Upper lobe of right lung (tissue), 1 donor: ENCODE data around the gene IGFL2. TPM values are rescaled to one million over a fixed set of nuclear protein-coding genes. Genes with fewer than 3 reads are reported as not detected.
A peak's percentile ranks its signal among the peaks of the same experiment; 100 is the strongest.

ENCODE experiments used
- ATAC-seq: fragments of 200-7000 bp; cut with Tn5 transposase; one replicate; pipeline ENCODE4 v1.9.1; 2020; ENCODE audit warnings: mild to moderate bottlenecking, moderate library complexity
- DNase-seq: peaks from one replicate; pipeline ENCODE4 v3.0.0-alpha.2; 2020
- H3K27ac ChIP-seq: fragments of 200-600 bp; one replicate; pipeline ENCODE4 v1.8.0; 2022
- H3K27me3 ChIP-seq: fragments of 200-600 bp; one replicate; pipeline ENCODE4 v1.8.0; 2022; ENCODE audit warnings: mild to moderate bottlenecking
- H3K36me3 ChIP-seq: fragments of 200-600 bp; one replicate; pipeline ENCODE4 v1.8.0; 2022
- H3K4me1 ChIP-seq: fragments of 200-600 bp; one replicate; pipeline ENCODE4 v1.8.0; 2022
- H3K4me3 ChIP-seq: fragments of 200-600 bp; one replicate; pipeline ENCODE4 v1.8.0; 2022; ENCODE audit warnings: mild to moderate bottlenecking
- H3K9me3 ChIP-seq: fragments of 200-600 bp; one replicate; pipeline ENCODE4 v1.8.0; 2022
- CTCF ChIP-seq: fragments of 200-600 bp; IDR thresholded peaks from one replicate; pipeline ENCODE4 v1.8.0; 2022; ENCODE audit warnings: antibody characterized with exemption
- intact Hi-C: fragments of 100-400 bp; cut with DNase I; formaldehyde crosslinking; loops from one replicate; pipeline ENCODE4 v1.11.0; 2022
- total RNA-seq: library from RNA; stranded (reverse); fragmentation: NEBNext Ultra II Directional; extraction: Animal tissue kit (Norgen Biotek cat#: 25700); gene quantifications from one replicate; pipeline ENCODE4 v1.2.1, GENCODE V29; 2021
- donor health status: DM: no; HTN: yes; CAD: no; lungs with severe emphysema.

Gene IGFL2
- total RNA-seq, 1 donor from 2014 or later, result not detected

GRCh38 chr19:46124638-46125115 is 23.4 kb upstream of the IGFL2 start, which contains the start of gene IGFL3:
Gene IGFL3, minus strand, starts transcription at chr19:46124688. Its CDS starts 39 bp downstream, at chr19:46124649.
- ATAC-seq (peak; percentile 70), DNase-seq (no peak)
- Histone ChIP-seq H3K9me3 (no peaks in the 10 kb centered on the region), H3K27me3 (peaks cover 18% of the 10 kb centered on the region), H3K27ac (no peak within 1 kb of the TSS), H3K36me3 (no peaks in the 10 kb centered on the region), H3K4me1 (no peaks in the 10 kb centered on the region), H3K4me3 (no peak within 1 kb of the TSS)
- intact Hi-C loops, result no loop called here
- TF ChIP-seq CTCF, result no peak

- no peaks in the 10 kb centered on the region for H3K36me3 ChIP-seq
- H3K9me3 ChIP-seq, result no peaks in the 10 kb centered on the region
- no peak for TF ChIP-seq CTCF
- H3K27me3 ChIP-seq, result peaks cover 12% of the 10 kb centered on the region
- ATAC-seq (peak; percentile 70), DNase-seq (no peak)
- no peak overlapping the region for H3K27ac ChIP-seq
- intact Hi-C loops, result no loop called here
- H3K4me3 ChIP-seq, result no peak overlapping the region
- no peaks in the 10 kb centered on the region for H3K4me1 ChIP-seq
Observed at GRCh38 chr19:46125447-46125846, 22.6 kb upstream of the IGFL2 start.

- Histone ChIP-seq H3K4me1 (no peaks in the 10 kb centered on the region), H3K27ac (no peak overlapping the region), H3K27me3 (peaks cover 5% of the 10 kb centered on the region), H3K9me3 (no peaks in the 10 kb centered on the region), H3K4me3 (no peak overlapping the region), H3K36me3 (no peaks in the 10 kb centered on the region)
- ATAC-seq (no peak), DNase-seq (no peak)
- TF ChIP-seq CTCF, result no peak
- intact Hi-C loops, result no loop called here
Observed at GRCh38 chr19:46126086-46126580, 21.9 kb upstream of the IGFL2 start.

GRCh38 chr19:46131485-46132143 is 16.4 kb upstream of the IGFL2 start:
- intact Hi-C loops, result no loop called here
- no peak for TF ChIP-seq CTCF
- ATAC-seq (no peak), DNase-seq (no peak)
- H3K27ac ChIP-seq, result no peak overlapping the region
- H3K36me3 ChIP-seq, result no peaks in the 10 kb centered on the region
- no peaks in the 10 kb centered on the region for H3K9me3 ChIP-seq
- H3K4me3 ChIP-seq, result no peak overlapping the region
- peaks cover 12% of the 10 kb centered on the region for H3K4me1 ChIP-seq
- H3K27me3 ChIP-seq, result no peaks in the 10 kb centered on the region

- no peak for ATAC-seq
- peaks cover 12% of the 10 kb centered on the region for H3K4me1 ChIP-seq
- no peak overlapping the region for H3K27ac ChIP-seq
- no peak for TF ChIP-seq CTCF
- DNase-seq, result no peak
- no peaks in the 10 kb centered on the region for H3K27me3 ChIP-seq
- H3K36me3 ChIP-seq, result no peaks in the 10 kb centered on the region
- intact Hi-C loops, result no loop called here
- no peaks in the 10 kb centered on the region for H3K9me3 ChIP-seq
- no peak overlapping the region for H3K4me3 ChIP-seq
Observed at GRCh38 chr19:46132508-46133100, 15.4 kb upstream of the IGFL2 start.
